Ammon's horn (tissue), 1 donor: ENCODE data around the gene C17orf114.
"Not testable (repeated sequence)": the region's sequence is repeated elsewhere in the genome, so short reads cannot be mapped to it uniquely, and the experiment has no call there.

Source experiments
- DNase-seq: peaks from one replicate; pipeline ENCODE4 v3.0.0-alpha.2; 2016; ENCODE audit warnings: low spot score

Gene C17orf114

GRCh38 chr17:4802228-4802627, at the start of gene C17orf114:
TSS of gene C17orf114 (minus strand) at chr17:4802328.
- DNase-seq: no peak

GRCh38 chr17:4851084-4851483, 49.0 kb upstream of the C17orf114 start:
- no peak for DNase-seq

- no peak for DNase-seq
Measured at GRCh38 chr17:4850246-4850645, 48.1 kb upstream of the C17orf114 start.

- DNase-seq: no peak
Measured at GRCh38 chr17:4849011-4849536, 46.9 kb upstream of the C17orf114 start.

- DNase-seq: no peak
Measured at GRCh38 chr17:4846635-4847390, 44.7 kb upstream of the C17orf114 start.

- peak; percentile 65 for DNase-seq
Measured at GRCh38 chr17:4845118-4845517, 43.0 kb upstream of the C17orf114 start.

- DNase-seq: no peak
Measured at GRCh38 chr17:4843321-4844000, 41.3 kb upstream of the C17orf114 start.

GRCh38 chr17:4842376-4842775, 40.2 kb upstream of the C17orf114 start:
- DNase-seq: no peak

GRCh38 chr17:4840893-4841242, 38.7 kb upstream of the C17orf114 start:
- no peak for DNase-seq

- no peak for DNase-seq
Measured at GRCh38 chr17:4839965-4840892, 38.1 kb upstream of the C17orf114 start.

GRCh38 chr17:4839221-4839620, 37.1 kb upstream of the C17orf114 start:
- no peak for DNase-seq

- no peak for DNase-seq
Measured at GRCh38 chr17:4838309-4838785, 36.2 kb upstream of the C17orf114 start.

- peak; percentile 82 for DNase-seq
Measured at GRCh38 chr17:4837471-4838308, 35.6 kb upstream of the C17orf114 start.

GRCh38 chr17:4836221-4836620, 34.1 kb upstream of the C17orf114 start:
- DNase-seq: no peak

GRCh38 chr17:4834681-4835020, 32.5 kb upstream of the C17orf114 start:
- DNase-seq: no peak

- no peak for DNase-seq
Measured at GRCh38 chr17:4833941-4834680, 32.0 kb upstream of the C17orf114 start.

GRCh38 chr17:4833178-4833940, 31.2 kb upstream of the C17orf114 start, which contains the start of gene MINK1:
TSS of gene MINK1 (plus strand) at chr17:4833340. CDS start at chr17:4833584, 244 bp downstream.
- peak; percentile 90 for DNase-seq

GRCh38 chr17:4832829-4833177, 30.7 kb upstream of the C17orf114 start:
- DNase-seq: not testable (repeated sequence)

GRCh38 chr17:4827399-4827798, 25.3 kb upstream of the C17orf114 start:
- DNase-seq: no peak
